Adrenal gland (tissue), 12 donors: ENCODE measurements around the gene KRTAP1-1. TPM values are rescaled to one million over a fixed set of nuclear protein-coding genes. Genes with fewer than 3 reads are reported as not detected.
"Not testable (repeated sequence)": the region's sequence is repeated elsewhere in the genome, so short reads cannot be mapped to it uniquely, and the experiment has no call there.

Source experiments
- DNase-seq, 7 donors: peaks; one replicate each; pipeline ENCODE4 v3.0.0-alpha.2; 2019 to 2020
- H3K27ac ChIP-seq, 5 donors: fragments of 200-600 bp; sonication (generic) in 4 of 5; 1 replicate in 3 of 5; 2 replicates in 2 of 5; pipeline versions ENCODE4 v1.5.1 to v1.8.0; 2016 to 2020; ENCODE audit warnings: mild to moderate bottlenecking in 1 of 5
- H3K27me3 ChIP-seq: fragments of 200-600 bp; 2 replicates; pipeline ENCODE4 v1.8.0; 2021
- H3K36me3 ChIP-seq, 2 donors: fragments of 200-600 bp; replicated peaks in 1 of 2; 1 replicate in 1 of 2; 2 replicates in 1 of 2; pipeline versions ENCODE4 v1.5.1 to v1.8.0; 2018 to 2022
- H3K4me1 ChIP-seq, 2 donors: fragments of 200-600 bp; replicated peaks in 1 of 2; 1 replicate in 1 of 2; 2 replicates in 1 of 2; pipeline versions ENCODE4 v1.5.1 to v1.8.0; 2018 to 2021
- H3K4me3 ChIP-seq, 4 donors: fragments of 200-600 bp; sonication (generic) in 3 of 4; one replicate each; pipeline ENCODE4 v1.5.1; 2016 to 2018
- H3K9me3 ChIP-seq, 3 donors: fragments of 200-600 bp; sonication (generic) in 1 of 3; replicated peaks in 1 of 3; 1 replicate in 2 of 3; 2 replicates in 1 of 3; pipeline versions ENCODE4 v1.5.1 to v1.8.0; 2016 to 2021
- POLR2A ChIP-seq, 2 donors: fragments of 450-650 bp; IDR thresholded peaks; one replicate each; pipeline ENCODE4 v1.6.1; 2017; ENCODE audit warnings: antibody characterized with exemption in 2 of 2, mild to moderate bottlenecking in 2 of 2, moderate library complexity in 1 of 2
- WGBS, 4 donors: extraction: QIAGEN DNeasy Blood & Tissue Kit in 2 of 4; methylation state at CpG; one replicate each; pipeline versions ENCODE4 v1.1.5 to v1.1.7; 2013 to 2017; 5-methylcytosine and 5-hydroxymethylcytosine counted together
- intact Hi-C, 2 donors: fragments of 100-400 bp; cut with DNase I; formaldehyde crosslinking; loops; one replicate each; pipeline versions ENCODE4 v1.14.1 to v1.15.0; 2022 to 2023
- polyA plus RNA-seq, 3 donors: library from polyadenylated mRNA; stranded (reverse); fragments of 200-250 nt in 2 of 3; fragments of 350-450 nt in 1 of 3; fragmentation: Illumina TruSeq in 1 of 3; extraction: RNeasy Lipid Tissue Mini Kit (QIAGEN cat#74804) in 1 of 3; gene quantifications; one replicate each; pipeline ENCODE4 v1.2.3, GENCODE V29; 2013 to 2014
- total RNA-seq, 9 donors: library from RNA; depleted of rRNA in 4 of 9; stranded (reverse); fragments of >200 nt in 4 of 9; fragments of 120-200 nt in 1 of 9; fragmentation: NEBNext Ultra II Directional in 1 of 9; extraction: Animal tissue kit (Norgen Biotek cat#: 25700) in 1 of 9; gene quantifications; one replicate each; pipeline versions ENCODE4 v1.1.0 to v1.2.4, GENCODE V29; 2013 to 2023
- TF ChIP-seq, protein P1 (sequence below), 6 experiments: fragments of 450-650 bp in 4 of 6; fragments of 200-600 bp in 2 of 6; sonication (generic) in 1 of 6; IDR thresholded peaks; 1 replicate in 5 of 6; 2 replicates in 1 of 6; pipeline versions ENCODE4 v1.5.1 to v1.8.0; 2016 to 2021; ENCODE audit warnings: antibody characterized with exemption in 6 of 6, mild to moderate bottlenecking in 2 of 6, moderate library complexity in 1 of 6
- donor health status: healthy with polysubstance abuse.
- donor health status: Bipolar disorder and iron deficiency.
- donor health status: DM: yes; HTN: yes; CAD: no.
- donor health status: DM: no; HTN: no; CAD: no.
- donor health status: DM: no; HTN: no; CAD: no.
- donor health status: DM: yes; HTN: yes; CAD: no.

The KRTAP1-1 gene
- total and polyA plus RNA-seq, 12 donors: not detected

- no peaks in the 10 kb centered on the region for H3K27me3 ChIP-seq
- 29 to 36% (median 33%) methylated on average over 2 of the region's 2 CpGs for WGBS, 4 donors
- intact Hi-C loops: no loop called here
- H3K36me3 ChIP-seq: no peaks in the 10 kb centered on the region
- no peak overlapping the region for H3K4me3 ChIP-seq
- DNase-seq: no peak
- no peaks in the 10 kb centered on the region for H3K9me3 ChIP-seq
- no peak overlapping the region for H3K27ac ChIP-seq
- H3K4me1 ChIP-seq: no peaks in the 10 kb centered on the region
- TF ChIP-seq, protein P1, sequence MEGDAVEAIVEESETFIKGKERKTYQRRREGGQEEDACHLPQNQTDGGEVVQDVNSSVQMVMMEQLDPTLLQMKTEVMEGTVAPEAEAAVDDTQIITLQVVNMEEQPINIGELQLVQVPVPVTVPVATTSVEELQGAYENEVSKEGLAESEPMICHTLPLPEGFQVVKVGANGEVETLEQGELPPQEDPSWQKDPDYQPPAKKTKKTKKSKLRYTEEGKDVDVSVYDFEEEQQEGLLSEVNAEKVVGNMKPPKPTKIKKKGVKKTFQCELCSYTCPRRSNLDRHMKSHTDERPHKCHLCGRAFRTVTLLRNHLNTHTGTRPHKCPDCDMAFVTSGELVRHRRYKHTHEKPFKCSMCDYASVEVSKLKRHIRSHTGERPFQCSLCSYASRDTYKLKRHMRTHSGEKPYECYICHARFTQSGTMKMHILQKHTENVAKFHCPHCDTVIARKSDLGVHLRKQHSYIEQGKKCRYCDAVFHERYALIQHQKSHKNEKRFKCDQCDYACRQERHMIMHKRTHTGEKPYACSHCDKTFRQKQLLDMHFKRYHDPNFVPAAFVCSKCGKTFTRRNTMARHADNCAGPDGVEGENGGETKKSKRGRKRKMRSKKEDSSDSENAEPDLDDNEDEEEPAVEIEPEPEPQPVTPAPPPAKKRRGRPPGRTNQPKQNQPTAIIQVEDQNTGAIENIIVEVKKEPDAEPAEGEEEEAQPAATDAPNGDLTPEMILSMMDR (IDR thresholded peaks at IDR 0.05): no peak
- no peak for TF ChIP-seq POLR2A (IDR thresholded peaks at IDR 0.05)
These were observed 7.9 kb upstream of the KRTAP1-1 start for GRCh38 chr17:41049110-41049509.

GRCh38 chr17:41048441-41048840, 7.2 kb upstream of the KRTAP1-1 start:
- 70 to 81% (median 77%) methylated on average over 7 of the region's 7 CpGs for WGBS, 4 donors
- DNase-seq: no peak
- TF ChIP-seq, protein P1 (IDR thresholded peaks at IDR 0.05): no peak
- TF ChIP-seq POLR2A (IDR thresholded peaks at IDR 0.05): no peak
- Histone ChIP-seq H3K27ac (no peak overlapping the region), H3K27me3 (no peaks in the 10 kb centered on the region), H3K36me3 (no peaks in the 10 kb centered on the region), H3K4me1 (no peaks in the 10 kb centered on the region), H3K9me3 (no peaks in the 10 kb centered on the region), H3K4me3 (no peak overlapping the region)
- intact Hi-C loops: no loop called here

DNA sequence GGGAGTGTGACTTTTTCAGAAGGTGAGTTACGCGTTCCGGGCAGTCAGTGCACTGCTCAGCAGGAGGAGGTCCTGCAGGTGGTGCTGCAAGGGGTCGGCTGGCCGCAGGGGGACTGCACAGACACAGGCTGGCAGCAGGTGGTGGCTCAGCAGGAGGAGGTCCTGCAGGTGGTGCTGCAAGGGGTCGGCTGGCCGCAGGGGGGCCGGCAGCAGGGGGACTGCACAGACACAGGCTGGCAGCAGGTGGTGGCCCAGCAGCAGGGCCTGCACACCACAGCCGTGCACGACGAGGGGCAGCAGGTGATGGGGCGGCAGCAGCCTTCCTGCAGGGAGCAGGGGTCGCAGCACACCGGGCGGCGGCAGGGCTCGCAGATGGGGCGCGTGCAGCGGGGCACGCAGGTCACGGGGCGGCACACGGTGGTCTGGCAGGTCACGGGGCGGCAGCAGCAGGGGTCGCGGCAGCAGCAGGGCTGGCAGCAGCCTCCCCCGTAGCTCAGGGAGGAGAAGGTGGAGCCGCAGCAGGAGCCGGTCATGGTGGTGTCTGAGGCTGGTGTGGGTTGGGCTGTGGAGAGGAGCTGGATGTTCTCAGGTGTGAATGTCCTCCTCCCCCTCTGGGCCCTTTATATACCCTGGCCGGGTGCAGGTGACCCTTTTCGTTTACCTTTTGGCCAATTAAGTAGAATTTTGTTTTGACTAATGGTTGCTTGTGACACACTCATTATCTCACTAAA, 5.7 kb upstream of the KRTAP1-1 start, which contains the start of gene KRTAP2-1:
TSS of gene KRTAP2-1 (minus strand) at position 582 of the 731 bp plus-strand sequence. CDS start at position 533, 49 bp downstream.
- intact Hi-C loops, H3K9me3 ChIP-seq, H3K27me3 ChIP-seq, H3K4me1 ChIP-seq, H3K36me3 ChIP-seq, H3K4me3 ChIP-seq, DNase-seq, H3K27ac ChIP-seq: not testable (repeated sequence)
- 56 to 68% (median 59%) methylated on average over 5 to 10 of the region's 33 CpGs for WGBS, 4 donors

DNA sequence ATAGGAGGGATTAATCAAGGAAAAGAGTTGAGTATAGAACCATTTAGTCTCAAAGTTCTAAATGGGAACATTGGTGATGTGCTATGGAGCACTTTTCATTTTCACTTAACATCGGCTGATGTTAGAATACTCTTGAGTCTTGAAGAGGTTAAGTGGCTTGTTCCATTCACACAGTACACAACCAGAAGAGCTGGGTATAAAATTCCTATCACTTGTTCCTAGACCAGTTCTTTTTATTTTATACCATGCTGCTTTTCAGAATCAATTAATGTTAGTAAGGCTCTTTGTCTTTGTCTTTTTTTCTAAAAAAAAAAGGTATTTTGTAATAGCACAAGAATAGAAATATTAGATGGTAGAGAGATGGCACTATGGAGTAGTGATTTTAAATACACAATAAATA, 1.7 kb upstream of the KRTAP1-1 start:
- H3K4me3 ChIP-seq: no peak overlapping the region
- intact Hi-C loops: no loop called here
- no peaks in the 10 kb centered on the region for H3K4me1 ChIP-seq
- H3K27me3 ChIP-seq: no peaks in the 10 kb centered on the region
- no peak overlapping the region for H3K27ac ChIP-seq
- no peak for TF ChIP-seq POLR2A (IDR thresholded peaks at IDR 0.05)
- TF ChIP-seq, protein P1 (IDR thresholded peaks at IDR 0.05): no peak
- no peaks in the 10 kb centered on the region for H3K9me3 ChIP-seq
- 93 to 100% (median 97%) methylated on average over 1 of the region's 1 CpG for WGBS, 4 donors
- no peak for DNase-seq
- H3K36me3 ChIP-seq: no peaks in the 10 kb centered on the region

DNA sequence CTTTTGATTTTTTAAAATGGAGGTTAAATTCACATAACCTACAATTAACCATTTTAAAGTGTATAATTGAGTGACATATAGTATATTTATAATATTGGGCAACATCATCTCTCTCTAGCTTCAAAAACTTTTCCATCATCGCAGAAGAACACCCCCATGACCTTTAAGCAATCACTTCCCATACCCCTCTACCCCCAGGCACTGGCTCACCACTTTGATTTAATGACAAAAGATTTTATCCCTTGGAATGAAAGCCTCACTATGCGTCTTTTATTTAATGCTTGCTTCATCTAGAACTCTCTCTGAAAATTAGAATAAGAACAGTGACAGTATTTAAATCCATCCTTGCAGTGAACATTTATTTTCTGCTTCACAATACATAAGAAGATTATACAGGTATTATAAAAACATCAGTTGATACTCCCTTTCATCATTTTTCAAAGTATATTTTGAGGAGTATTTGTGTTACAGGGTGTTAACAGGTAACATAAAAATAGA, 3.3 kb downstream of the KRTAP1-1 start:
- TF ChIP-seq, protein P1 (IDR thresholded peaks at IDR 0.05): no peak
- TF ChIP-seq POLR2A (IDR thresholded peaks at IDR 0.05): no peak
- Histone ChIP-seq H3K27me3 (no peaks in the 10 kb centered on the region), H3K9me3 (no peaks in the 10 kb centered on the region), H3K4me1 (no peaks in the 10 kb centered on the region), H3K27ac (no peak overlapping the region), H3K36me3 (no peaks in the 10 kb centered on the region), H3K4me3 (no peak overlapping the region)
- DNase-seq: no peak
- intact Hi-C loops: no loop called here
- WGBS, 4 donors: 65 to 86% (median 79%) methylated on average over 2 of the region's 2 CpGs

DNA sequence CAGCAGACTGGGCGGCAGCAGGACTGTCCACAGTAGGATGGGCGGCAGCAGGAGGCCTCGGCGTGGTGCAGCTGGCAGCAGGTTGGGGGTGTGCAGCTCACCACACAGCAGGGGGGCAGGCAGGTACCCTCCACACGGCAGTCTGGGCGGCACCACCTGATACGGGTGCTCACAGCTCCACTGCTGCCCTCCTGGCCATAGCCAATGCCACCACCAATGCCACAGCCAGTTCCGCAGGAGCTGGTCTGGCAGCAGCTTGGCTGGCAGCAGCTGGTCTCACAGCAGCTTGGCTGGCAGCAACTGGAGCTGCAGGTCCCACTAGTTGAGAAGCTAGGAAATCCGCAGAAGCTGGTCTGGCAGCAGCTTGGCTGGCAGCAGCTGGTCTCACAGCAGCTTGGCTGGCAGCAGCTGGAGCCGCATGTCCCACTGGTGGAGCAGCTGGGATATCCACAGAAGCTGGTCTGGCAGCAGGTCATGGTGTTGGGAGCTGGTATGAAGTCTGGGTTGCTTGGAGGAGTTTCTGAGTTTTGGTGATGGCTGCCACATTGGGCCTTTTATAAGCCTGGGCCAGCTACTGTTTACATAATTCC, 6.8 kb downstream of the KRTAP1-1 start, which contains the start of gene KRTAP1-3:
TSS of gene KRTAP1-3 (minus strand) at position 529 of the 590 bp plus-strand sequence. CDS start at position 476, 53 bp downstream.
- DNase-seq, H3K4me1 ChIP-seq, H3K4me3 ChIP-seq, H3K36me3 ChIP-seq, H3K9me3 ChIP-seq, H3K27me3 ChIP-seq, intact Hi-C loops, H3K27ac ChIP-seq: not testable (repeated sequence)
- WGBS, 4 donors: 81 to 91% (median 87%) methylated on average over 4 to 10 of the region's 10 CpGs
